Stromal cell of bone marrow (primary cell): ENCODE results near the gene TANC1.

Source experiments
- DNase-seq: peaks from one replicate; pipeline ENCODE4 v3.0.0-alpha.2; 2012; ENCODE audit warnings: low read depth

The TANC1 gene

GRCh38 chr2:159063677-159064076 lies 95.2 kb downstream of the TANC1 start:
- no peak for DNase-seq

GRCh38 chr2:159064446-159065301 lies 96.2 kb downstream of the TANC1 start:
- DNase-seq = no peak

DNA sequence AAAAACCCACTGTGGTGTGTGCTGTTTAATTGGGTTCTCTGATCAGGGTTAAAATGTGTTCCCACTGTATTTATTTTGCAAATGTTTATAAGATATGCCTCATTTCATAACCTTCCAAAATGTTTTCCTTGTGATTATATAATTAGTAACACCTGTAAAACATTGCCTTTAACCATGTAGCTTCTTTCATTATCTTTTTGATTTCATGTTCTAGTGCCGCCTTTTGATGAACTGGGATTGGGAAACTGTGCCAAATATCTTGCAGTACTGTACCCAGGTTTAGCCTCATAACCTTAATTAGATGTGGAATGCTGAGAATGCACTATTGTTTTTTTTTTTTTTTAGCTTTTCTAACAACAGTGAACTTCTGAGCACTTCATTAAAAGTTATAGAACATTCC lies 96.9 kb downstream of the TANC1 start:
- no peak for DNase-seq

GRCh38 chr2:159065891-159066290 lies 97.5 kb downstream of the TANC1 start:
- no peak for DNase-seq

DNA sequence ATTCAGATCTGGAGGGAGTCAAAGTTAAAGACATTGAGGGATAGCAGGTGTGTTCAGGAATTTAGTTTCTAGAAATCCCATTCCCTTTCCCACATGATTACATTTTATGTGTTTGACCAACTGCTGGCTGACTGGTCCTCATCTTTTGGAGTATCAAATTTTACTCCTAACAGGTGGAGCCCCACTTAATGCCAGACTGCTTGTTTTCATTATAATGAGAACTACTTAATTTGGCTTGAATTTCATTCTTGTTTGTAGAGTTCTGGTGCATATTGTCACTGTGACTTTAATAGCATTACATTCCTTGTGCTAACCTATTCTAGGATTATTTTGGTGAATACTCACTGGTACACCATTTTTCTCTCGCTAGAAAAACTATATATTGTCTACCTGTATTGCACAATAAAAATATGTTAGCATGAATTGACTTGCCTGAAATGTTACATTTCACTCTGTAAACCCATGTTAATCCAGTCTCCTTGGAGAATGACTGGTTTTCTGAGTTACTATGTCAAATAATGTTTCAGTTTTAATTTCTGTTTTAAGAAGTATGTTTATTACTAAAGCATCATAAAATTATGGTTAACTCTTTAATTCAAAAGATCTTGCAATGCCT lies 98.2 kb downstream of the TANC1 start:
- no peak for DNase-seq

GRCh38 chr2:159067971-159068370 lies 99.5 kb downstream of the TANC1 start:
- no peak for DNase-seq

DNA sequence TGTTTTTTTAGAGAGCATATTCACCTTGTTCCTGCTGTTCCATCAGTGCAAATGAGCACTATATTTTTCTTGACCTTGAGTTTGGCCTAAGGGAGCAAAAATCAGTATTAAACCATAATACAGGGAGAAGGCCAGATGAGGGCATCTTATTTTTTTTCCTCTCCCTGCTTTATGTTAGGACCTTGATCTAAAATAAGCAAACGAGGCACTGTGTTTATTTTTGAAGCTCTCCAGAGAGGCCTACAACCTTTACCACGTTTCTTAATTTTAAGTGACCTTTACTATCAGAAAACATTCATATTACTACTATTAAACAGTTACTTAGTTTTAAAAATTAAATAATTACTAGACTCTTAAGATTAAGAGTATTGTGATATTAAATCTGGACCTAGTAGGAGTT lies 100.8 kb downstream of the TANC1 start:
- DNase-seq = no peak

DNA sequence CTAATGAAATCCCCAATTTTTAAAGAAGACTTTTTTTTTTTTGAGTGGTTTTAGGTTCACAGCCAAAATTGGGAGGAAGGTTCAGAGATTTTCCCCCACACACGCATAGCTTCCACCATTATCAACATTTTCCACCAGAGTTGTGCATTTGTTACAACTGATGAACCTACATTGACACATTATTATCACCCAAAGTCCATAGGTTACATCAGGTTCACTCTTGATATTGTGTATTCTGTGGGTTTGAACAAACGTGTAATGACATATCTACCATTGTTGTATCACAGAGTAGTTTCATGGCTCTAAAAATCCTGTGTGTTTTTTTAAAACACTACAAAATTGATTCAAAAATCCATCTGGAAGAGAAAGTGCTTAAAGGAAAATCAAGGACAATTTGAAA lies 101.8 kb downstream of the TANC1 start:
- no peak for DNase-seq

GRCh38 chr2:159071190-159071915 lies 102.9 kb downstream of the TANC1 start:
- no peak for DNase-seq

GRCh38 chr2:159072795-159073194 lies 104.4 kb downstream of the TANC1 start:
- no peak for DNase-seq

DNA sequence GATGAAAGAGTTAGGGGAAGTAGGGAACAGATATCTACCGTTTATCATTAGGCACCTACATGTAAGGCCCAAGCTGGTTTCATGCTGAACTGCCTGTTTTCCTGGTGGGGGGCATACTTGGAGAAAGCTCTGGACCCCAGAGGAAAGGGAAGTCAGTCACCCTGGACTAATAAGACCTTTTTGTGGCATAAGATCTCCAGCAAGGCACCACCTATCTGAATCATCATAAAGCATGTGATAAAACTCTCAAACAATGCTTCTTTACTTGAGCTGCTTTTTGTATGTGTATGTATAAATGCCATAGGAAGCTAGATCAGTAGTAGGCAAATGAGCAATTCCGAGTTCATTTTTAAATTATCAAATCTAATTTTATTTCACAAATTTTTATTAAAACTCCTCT lies 104.8 kb downstream of the TANC1 start:
- DNase-seq = no peak

- no peak for DNase-seq
Measured at GRCh38 chr2:159074605-159075004, 106.2 kb downstream of the TANC1 start.

DNA sequence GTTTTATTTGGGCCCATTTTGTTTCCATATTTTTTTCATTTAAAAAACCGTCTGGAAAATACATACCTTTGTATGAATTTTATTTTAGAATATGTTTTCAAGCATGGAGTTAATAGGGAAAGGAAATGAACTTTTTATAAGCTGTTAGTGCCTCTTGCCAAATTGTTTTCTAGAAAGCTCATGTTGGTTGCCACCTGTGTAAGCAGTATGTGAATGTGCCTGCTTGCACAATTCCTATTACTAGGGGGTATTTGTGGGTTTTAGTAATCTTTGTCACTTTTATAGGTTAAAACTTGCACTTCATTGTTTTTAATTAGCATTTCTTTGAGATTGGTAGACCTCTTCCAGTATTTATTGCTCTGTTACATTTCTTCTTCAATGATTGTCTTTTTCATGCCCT lies 107.3 kb downstream of the TANC1 start:
- DNase-seq = no peak

DNA sequence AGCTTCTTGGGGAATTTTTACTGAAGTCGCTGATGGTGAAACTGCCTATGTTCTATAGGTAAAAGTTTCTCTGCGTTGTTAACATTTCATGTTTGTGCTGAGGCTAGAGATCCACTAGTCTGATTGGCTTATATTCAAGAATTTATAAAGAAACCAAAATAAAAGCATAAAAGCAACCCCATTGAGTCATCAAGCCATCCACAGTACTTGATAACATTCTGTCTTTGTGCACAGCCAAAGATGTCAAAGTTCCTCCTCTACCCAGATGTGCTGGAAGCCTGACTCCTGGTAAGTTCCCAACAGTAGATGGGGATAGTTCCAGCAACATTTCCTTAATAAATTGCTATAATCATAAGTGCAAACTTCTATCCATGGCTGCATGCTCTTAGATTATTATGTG lies 107.8 kb downstream of the TANC1 start:
- peak; percentile 45 for DNase-seq

GRCh38 chr2:159077869-159078268 lies 109.4 kb downstream of the TANC1 start:
- no peak for DNase-seq

GRCh38 chr2:159078443-159078842 lies 110.0 kb downstream of the TANC1 start:
- DNase-seq = no peak

DNA sequence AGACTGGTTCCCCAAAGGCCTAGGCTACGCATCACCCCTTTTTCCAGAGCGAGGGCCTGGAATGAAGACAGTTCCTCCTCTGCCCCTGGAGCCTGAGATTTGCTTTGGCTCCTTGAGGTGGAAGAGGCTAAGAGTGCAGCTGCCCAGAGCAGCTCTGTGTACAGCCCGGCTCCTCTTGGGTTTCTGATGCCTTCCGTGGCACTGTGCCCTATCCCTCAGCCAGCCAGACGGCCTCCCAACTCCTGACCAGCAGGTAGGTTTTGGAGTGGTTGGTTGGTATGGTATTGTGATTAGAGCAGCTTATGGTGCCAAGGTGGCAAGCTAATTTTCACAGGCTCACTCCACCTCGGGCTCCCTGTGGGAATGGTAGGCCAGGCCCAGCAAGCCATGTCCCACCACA lies 112.2 kb downstream of the TANC1 start:
- DNase-seq = no peak

DNA sequence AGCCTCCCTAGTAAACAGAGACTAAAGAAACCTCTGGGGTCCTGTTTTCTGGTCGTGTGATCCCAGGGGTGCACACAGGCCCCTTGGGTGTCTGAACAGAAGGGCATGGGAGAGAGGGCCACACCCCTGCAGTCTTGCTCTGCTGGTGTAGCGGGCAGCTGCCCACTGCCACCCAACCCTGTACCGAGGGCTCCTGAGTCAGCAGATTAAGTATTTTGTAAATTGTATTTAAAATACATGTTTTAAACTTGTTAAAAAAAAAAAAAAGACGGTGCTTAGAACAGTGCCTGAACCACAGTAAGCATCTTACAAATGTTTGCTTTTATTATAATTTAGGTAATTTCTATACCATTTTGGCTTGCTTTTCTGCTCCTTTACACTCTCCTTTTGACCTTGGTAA lies 113.7 kb downstream of the TANC1 start:
- DNase-seq = no peak

- no peak for DNase-seq
Measured at GRCh38 chr2:159084384-159085370, 116.2 kb downstream of the TANC1 start.

DNA sequence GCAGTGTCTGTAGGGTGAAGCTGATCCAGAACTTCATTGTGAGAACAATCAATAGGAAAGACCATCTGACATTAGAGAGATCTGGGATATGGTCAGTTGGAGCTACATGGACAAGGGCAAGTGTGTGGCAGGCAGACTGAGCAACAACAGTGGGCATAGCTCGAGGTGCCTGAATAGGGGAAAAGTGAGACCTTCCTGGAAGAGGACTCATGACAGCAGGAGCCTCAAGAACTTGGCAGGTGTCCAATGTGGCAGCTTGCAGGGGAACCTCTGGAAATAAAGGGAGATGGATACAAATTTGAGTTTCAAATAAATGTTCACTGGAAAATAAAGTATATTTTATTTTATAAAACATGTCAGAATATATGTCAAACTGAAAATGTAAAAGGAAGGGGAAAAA lies 117.9 kb downstream of the TANC1 start:
- DNase-seq = no peak

- no peak for DNase-seq
Measured at GRCh38 chr2:159086826-159087225, 118.4 kb downstream of the TANC1 start.

- DNase-seq = no peak
Measured at GRCh38 chr2:159088906-159089305, 120.5 kb downstream of the TANC1 start.
